HG03039 (cell line): Measurements from ENCODE around the gene WDR46.
"Not testable (repeated sequence)": the region's sequence is repeated elsewhere in the genome, so short reads cannot be mapped to it uniquely, and the experiment has no call there.

Source experiments
- ATAC-seq: cut with Tn5 transposase; IDR thresholded peaks from one replicate; pipeline ENCODE4 v1.9.1; 2021; ENCODE audit warnings: mild to moderate bottlenecking, moderate library complexity; ENCODE audit not compliant: unreplicated experiment

The WDR46 gene

DNA sequence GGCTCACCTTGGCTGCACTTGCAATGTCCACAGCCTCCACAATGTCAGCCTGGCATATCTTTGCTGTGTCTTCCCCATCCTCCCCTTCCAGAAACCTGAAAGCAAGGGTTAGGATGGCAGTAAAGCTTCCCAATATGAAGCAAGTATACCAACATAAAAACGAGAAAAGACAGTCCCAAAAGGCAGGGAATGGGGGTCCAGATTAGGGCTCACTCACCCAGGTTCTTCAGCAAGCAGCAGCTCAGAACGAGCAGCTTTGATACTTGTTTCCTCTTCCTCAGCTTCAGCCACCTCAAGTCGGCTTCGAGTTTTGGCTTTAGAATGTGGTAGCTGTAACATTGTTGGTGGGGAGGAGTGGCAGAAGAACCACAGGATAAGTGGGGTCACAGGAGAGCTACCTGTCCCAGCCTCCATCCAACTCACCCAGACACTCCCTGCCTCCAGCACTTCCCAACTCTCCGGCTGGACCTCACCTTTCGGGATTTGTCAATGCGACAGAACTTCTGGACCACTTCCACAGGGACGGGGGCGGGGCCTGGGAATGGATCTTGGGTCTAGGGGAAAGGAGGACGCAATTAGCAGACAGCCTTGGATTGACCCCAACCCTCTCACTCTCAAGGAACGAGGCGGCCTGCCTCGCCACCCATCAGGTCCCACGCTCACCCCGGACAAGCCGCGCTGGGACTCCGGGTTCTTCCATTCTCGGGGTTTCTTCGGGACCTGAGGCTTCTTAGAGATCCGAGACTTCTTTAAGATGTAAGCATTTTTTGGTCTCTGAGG, 708 bp downstream of the WDR46 start:
- no peak for ATAC-seq

DNA sequence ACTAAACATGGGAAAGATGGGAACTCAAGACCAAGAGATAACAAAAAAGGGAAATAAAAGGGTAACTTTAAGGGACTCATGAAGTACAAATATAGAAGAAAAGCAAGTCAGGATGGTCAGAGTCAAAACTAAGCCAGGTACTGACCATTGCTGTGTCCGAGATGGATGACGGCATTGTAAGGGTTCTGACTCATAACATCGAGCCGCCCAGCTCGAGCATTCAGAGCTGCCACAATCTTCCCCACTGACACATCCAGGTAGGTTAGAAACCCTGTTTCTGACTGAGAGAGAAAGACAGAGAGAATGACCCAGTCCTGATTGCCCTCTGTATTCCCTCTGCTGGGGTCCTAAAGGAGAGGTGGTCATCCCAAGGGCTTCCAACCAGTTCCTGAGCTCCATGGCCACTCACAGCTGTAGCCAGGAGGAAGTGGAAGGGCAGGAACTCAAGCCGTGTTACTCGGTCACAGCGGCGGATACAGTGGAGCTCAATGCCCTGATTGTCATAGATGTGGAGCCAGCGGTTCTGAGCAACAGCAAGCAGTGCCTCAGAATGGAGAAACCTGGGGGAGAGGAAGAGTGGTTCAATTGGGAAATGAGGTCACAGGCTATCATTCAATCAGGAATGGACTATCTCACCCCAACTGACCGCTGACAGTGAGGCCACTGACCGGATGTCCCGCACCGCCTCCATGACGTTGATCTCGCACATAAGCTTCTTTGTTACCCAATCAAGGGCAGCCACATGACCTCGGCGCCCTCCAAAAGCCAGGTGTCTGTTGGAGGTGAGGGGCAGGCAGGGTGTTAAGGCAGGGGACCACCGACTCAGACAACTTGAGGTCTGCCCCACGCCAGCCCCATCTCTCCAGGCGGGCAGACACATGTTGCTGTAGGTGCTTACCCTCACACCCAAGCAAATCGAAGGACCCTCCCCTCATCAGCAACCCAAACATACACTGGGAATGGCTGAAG, 1.8 kb downstream of the WDR46 start:
- no peak for ATAC-seq

DNA sequence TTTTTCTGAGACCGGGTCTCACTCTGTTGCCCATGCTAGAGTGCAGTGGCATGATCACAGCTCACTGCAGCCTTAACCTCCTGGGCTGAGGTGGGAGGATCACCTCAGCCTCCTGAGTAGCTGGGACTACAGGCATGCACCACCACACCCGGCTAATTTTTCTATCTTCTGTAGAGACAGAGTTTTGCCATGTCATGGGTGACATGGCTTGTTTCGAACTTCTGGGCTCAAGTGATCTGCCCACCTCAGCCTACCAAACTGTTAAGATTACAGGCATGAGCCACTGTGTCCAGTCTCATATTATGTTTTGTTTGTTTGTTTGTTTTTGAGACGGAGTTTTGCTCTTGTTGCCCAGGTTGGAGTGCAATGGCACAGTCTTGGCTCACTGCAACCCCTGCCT, 3.8 kb downstream of the WDR46 start:
- not testable (repeated sequence) for ATAC-seq

DNA sequence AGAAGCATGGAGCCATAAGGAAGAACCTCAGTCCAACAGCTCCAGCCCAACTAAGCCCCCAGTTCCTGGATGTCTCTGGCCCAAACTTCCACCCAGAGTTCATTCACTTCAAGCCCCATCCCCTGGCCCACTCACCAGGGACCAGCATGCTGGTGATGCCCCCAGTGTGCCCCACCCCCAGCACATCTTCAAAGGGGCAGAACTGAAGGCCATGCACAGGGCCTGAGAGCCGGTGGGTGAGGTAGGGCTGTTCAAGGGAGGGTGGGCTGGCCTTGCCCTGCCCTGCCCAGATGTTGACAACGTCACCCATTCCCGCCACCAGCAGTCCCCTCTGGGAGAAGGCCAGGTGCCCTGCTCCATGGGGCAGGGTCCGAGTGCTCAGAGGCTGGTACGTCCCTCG, 8.5 kb downstream of the WDR46 start:
- no peak for ATAC-seq

DNA sequence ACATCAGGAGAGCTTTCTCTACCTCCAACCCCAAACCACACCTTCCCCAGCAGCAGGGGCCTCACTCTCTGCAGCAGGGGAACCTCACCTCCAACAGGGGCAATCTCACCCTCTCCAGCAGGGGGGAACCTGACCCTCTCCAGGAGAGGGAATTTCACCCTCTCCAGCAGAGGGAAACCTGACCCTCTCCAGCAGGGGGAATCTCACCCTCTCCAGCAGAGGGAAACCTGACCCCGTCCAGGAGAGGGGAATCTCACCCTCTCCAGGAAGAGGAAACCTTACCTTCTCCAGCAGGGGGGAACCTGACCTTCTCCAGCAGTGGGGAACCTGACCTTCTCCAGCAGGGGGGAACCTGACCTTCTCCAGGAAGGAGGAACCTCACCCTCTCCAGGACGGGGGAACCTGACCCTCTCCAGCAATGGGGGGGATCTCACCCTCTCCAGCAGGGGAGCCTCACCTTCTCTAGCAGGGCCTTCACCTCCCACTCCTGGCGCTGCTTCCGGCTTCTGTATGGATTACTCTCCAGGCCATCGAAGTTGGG, 9.0 kb downstream of the WDR46 start:
- no peak for ATAC-seq

DNA sequence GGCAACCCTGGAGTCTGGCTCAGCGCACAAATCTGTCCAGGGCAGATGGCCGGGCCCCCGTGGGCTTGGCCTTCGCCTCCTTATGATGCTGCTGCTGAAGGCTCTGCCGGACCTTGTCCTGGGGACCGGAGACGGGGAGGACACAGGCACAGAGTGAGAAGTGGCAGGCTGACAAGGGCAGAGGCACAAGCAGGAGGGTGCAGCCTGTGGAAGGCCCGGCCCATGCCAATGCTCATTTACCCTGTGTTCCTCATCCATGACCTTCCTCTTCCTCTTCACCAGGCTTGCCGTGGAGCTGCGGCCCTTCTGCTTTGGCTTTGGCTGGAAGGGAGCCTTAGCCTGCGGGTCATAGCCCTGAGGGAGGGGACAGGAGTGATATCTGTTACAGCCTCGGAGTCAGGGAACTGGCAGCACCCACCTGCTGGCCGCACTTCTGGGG, 9.8 kb downstream of the WDR46 start:
- ATAC-seq: no peak

DNA sequence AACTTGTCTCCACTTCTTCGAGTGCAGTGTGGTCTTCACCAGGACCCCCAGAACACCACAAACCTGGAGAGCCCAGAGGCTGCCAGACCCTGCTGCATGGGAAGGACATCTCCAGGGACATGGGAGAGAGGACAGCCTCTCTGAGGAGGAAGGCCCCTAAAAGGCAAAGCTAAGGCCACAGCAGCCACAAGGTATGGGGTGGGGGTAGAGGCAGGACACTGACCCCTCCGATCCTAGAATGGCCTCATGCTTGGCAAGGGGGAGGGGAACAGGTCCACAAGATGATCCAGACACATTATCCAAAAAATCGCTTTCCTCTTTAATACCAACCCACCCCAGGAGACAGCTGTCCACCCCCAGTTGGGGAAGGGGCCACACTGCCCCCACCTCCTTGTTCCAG, 10.2 kb downstream of the WDR46 start:
- no peak for ATAC-seq

DNA sequence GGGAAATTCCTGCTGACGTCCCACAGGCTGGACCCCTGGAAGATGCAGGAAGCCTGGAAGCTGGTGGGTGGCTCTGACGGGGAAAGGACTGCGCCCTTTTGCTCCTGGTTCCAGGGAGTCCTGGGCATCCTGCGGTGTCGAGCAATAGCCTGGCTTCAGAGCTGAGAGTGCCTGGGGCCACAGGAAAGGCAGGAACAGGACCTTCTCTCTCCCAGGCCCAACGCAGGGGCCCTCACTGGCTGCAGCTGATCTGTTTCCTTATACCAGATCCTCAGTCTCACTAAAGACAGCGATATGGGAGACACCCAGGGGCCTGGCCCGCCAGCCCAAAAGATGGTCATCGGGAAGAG, 10.7 kb downstream of the WDR46 start:
- ATAC-seq: no peak

DNA sequence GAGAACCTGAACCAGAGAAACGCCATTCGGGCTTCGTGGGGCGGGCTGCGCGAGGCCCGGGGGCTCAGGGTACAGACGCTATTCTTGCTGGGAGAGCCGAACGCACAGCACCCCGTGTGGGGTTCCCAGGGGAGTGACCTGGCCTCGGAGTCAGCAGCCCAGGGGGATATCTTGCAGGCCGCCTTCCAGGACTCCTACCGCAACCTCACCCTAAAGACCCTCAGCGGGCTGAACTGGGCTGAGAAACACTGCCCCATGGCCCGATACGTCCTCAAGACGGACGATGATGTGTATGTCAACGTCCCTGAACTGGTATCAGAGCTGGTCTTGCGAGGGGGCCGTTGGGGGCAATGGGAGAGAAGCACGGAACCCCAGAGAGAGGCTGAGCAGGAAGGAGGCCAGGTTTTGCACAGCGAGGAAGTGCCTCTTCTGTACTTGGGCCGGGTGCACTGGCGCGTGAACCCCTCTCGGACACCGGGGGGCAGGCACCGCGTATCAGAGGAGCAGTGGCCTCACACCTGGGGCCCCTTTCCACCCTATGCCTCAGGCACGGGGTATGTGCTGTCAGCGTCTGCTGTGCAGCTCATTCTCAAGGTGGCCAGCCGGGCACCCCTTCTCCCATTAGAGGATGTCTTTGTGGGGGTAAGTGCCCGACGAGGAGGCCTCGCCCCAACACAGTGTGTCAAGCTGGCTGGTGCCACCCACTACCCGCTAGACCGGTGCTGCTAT, 11.2 kb downstream of the WDR46 start:
- ATAC-seq: no peak

DNA sequence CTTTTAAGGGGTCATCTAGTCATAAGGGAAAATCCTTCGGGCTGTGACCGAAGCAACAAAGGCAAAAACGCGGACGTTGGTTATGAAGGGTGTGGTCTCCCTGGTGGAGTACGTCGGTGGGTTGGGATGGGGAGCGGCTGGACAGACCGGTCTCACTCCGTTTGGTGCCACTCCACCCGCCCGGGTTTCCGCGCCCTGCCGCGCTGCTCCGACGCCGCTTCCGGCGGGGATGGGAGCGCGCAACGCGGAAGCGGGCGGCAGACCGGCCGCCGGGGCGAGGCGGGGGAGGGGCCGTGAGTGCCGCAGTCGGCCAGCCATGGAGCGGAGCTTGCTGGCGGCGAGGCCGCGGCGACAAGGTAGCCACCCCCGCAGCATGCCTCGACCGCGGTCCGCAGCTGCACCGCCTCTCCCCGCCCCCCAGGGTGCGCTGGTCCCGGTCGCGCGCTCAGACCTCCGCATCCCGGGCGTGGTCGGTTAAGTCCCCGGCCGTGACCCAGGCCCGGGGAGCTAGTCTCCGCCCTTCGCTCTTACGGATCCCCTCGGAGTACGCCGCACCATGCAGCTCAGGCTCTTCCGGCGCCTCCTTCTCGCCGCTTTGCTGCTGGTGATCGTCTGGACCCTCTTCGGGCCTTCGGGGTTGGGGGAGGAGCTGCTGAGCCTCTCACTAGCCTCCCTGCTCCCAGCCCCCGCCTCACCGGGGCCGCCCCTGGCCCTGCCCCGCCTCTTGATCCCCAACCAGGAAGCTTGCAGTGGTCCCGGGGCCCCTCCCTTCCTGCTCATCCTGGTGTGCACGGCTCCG, 12.0 kb downstream of the WDR46 start, which contains the start of gene B3GALT4:
B3GALT4 (plus strand) TSS at position 260 of the 799 bp plus-strand sequence; CDS start at position 557, 297 bp downstream.
- peak; percentile 38 for ATAC-seq

DNA sequence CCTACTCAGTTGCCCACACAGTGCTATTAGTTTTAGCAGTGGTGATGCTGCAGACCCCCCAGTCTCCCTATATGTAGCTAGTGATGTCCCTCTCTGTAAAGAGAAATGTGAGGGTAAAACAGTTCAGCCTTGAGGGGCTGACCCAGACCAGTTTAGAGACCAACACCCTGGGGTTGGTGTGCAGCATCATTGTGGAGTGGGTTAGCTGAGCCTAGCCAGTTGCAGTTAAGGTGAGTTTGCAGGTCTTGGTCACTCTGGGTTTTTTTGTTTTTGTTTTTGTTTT, 12.5 kb downstream of the WDR46 start:
- no peak for ATAC-seq

DNA sequence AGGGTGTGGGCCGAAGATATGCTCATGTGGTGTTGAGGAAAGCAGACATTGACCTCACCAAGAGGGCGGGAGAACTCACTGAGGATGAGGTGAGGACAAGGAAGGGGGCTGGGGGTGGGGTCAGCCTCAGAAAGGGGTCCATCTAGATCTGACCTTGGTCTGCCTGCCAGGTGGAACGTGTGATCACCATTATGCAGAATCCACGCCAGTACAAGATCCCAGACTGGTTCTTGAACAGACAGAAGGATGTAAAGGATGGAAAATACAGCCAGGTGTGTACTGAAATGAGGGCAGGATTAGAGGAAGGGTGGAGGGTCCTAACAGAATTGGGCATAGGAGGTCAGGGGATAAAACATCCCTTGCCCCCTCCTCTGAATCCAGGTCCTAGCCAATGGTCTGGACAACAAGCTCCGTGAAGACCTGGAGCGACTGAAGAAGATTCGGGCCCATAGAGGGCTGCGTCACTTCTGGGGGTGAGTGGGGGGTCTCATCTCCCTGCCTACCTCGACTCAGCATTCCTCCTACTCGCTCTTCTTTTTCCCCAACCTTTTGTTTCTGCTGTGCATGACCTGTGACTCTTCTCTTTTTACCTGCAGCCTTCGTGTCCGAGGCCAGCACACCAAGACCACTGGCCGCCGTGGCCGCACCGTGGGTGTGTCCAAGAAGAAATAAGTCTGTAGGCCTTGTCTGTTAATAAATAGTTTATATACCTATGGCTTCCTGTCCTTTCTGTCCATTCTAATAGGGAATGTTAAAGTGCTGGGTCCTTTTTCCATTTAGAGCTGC, 13.1 kb downstream of the WDR46 start:
- ATAC-seq: not testable (repeated sequence)

DNA sequence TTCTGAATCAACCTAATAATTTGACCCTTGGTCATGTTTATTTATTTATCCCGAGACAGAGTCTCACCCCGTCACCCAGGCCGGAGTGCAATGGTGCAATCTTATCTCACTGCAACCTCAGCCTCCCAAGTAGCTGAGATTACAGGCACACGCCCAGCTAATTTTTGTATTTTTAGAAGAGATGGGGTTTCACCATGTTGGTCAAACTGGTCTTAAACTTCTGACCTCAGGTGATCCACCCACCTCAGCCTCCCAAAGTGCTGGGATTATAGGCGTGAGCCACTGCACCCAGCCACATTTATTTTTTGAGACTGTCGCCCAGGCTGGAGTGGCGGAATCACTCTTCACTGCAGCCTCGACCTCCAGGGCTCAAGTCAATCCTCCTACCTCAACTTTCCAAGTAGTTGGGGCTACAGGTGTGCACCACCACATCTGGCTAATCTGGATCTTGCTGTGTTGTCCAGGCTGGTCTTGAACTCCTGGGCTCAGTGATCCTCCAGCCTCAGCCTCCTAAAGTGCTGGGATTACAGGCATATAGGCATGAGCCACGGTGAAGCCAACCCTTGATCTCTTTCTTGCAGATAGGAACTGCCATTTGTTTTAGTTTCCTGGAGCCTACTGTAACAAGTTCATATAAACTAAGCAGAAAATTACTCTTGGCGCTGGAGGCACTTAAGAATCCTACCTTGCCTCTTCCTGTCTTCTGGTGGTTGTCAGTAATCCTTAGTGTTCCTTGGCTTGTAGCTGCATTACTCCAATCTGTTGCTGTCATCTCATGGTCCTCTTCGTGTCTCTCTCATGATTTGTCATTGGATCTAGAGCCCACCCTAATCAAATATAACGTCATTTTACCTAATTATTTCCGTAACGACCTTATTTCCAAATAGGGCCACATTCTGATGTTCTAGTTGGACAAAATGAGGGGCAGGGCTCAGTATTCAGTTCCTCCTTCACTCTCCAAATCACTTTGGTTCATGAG, 14.8 kb downstream of the WDR46 start:
- ATAC-seq: no peak

DNA sequence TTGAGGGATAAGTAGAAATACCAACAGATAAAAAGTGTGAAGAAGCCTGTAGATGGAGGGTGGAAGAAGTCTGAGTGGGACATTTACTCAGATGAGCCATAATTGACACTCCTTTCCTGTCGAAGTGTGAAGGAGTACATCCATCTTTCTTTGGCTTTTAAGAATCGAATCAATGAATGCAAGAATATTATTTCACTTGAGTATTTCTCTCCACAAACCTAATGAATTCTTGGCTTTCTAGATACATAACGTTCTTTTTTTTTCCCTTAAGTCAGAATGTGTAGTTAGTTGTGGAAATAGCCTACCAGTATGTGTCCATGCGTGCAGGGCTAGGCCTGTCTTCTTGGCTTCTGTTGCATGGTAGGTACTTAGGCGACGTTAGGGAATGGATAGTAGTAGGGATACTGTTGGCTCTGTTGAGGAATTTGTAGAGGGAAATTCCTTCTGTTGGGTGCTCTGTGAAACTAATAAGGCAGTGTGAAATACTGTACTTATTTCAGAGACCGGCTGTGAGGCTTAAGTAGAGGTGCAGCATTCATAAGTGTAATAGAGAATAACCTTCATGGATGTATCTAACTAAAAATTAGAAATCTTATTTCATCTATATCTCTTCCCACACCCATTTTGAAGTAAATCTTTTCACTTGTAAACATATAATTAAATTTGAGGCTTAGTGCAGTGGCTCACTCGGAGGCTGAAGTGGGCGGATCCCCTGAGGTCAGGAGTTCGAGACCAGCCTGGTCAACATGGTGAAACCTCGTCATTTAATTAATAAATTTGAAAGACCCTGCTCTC, 15.7 kb downstream of the WDR46 start:
- no peak for ATAC-seq

DNA sequence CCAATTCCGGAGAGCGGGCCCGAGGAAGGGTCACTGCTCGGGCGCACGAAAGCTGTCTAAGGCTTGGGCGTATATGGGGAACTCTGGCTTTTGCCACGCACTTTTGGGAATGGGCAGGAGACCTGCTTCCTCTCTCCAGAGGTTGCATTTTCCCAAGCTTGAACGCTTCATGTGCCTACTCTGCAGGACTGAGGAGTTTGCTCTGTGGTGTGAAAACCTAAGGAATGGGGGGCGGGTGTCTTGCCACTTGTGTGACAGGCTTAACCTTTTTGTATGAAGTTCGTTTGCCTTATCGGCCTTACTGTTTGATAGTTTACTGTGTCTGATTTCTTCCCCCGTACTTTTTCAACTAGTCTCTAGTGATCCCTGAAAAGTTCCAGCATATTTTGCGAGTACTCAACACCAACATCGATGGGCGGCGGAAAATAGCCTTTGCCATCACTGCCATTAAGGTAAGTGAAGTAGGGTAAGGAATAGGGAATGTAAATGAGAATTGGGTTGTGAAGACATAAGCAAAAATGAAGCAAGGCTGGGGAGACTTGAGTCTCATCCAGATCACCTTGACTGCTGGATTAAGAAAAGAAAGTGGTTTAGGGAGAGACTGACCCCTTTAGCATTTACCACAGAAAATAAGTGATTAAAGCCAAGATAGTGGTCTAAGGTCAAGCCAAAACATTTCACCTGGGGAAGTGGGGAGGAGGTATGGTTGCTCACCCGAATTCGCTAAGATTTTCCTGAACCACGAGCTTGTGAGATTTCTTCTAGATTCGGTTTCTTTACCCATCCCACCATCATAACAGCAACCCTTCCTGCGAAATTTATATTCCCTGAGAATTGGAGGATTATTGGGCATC, 16.5 kb downstream of the WDR46 start:
- ATAC-seq: no peak

DNA sequence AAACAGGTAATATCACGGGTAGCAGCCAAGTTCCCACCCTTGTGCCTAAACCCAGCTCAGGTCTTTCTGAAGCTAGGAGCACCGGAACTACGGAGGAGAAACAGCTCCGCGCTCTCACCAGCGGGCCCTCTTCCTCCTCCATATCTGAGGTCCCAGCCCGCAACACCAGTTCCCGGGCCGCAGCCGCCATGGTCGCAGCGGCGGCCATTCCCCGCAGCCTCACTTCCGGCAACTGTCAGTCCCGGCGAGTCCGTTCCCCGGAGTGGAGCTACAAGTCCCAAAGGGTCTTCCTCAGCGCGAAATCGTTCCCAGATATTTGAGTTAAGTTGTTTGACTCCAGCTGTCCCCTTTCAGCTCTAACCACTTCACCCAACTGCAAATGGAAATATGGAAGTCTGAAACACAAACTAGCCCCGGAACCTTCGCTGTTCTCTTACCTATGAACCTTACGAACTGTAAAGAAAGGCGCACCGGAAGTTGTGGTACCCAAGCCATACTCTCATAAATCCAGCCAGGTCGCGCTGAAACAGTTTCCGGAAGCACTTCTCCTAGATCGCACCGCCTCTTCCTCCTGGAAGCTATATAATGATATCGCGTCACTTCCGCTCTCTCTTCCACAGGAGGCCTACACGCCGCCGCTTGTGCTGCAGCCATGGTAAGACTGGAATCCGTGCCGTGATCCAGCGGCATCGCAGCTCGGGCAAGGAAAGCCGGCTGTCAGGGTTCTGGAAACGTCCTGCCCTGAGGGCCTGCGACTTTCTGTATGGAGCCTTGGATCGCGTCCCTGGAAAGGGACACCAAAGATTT, 17.4 kb downstream of the WDR46 start, which contains the start of the genes RPS18 and VPS52:
RPS18 (plus strand) TSS at position 608 of the 807 bp plus-strand sequence; CDS start at position 653, 45 bp downstream.
VPS52 (minus strand) TSS at position 409 of the 807 bp plus-strand sequence; CDS start at position 208, 201 bp downstream.
- peak; percentile 70 for ATAC-seq
